D721Med (cell line): ENCODE data around the gene ASXL2.

Experiments
- DNase-seq: peaks from one replicate; pipeline ENCODE4 v3.0.0; 2011; ENCODE audit warnings: low spot score; ENCODE audit not compliant: insufficient read length
- FAIRE-seq: peaks from 2 replicates; lab custom pipeline; 2011; peaks lifted over from hg19 to GRCh38; lab: Jason Lieb, UNC
- TF ChIP-seq, protein P1 (sequence below): IDR thresholded peaks from 2 replicates; pipeline ENCODE4 v1.5.1; 2012; ENCODE audit warnings: mild to moderate bottlenecking, control low read depth; ENCODE audit not compliant: insufficient read depth; ENCODE audit errors: missing control alignments

Gene ASXL2

GRCh38 chr2:25819597-25820039 lies 58.7 kb downstream of the ASXL2 start:
- no peak for FAIRE-seq

GRCh38 chr2:25817630-25818029 lies 60.7 kb downstream of the ASXL2 start:
- DNase-seq = no peak
- TF ChIP-seq, protein P1, sequence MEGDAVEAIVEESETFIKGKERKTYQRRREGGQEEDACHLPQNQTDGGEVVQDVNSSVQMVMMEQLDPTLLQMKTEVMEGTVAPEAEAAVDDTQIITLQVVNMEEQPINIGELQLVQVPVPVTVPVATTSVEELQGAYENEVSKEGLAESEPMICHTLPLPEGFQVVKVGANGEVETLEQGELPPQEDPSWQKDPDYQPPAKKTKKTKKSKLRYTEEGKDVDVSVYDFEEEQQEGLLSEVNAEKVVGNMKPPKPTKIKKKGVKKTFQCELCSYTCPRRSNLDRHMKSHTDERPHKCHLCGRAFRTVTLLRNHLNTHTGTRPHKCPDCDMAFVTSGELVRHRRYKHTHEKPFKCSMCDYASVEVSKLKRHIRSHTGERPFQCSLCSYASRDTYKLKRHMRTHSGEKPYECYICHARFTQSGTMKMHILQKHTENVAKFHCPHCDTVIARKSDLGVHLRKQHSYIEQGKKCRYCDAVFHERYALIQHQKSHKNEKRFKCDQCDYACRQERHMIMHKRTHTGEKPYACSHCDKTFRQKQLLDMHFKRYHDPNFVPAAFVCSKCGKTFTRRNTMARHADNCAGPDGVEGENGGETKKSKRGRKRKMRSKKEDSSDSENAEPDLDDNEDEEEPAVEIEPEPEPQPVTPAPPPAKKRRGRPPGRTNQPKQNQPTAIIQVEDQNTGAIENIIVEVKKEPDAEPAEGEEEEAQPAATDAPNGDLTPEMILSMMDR = no peak
- no peak for FAIRE-seq

More at GRCh38 chr2:25819597-25820039, 58.7 kb downstream of the ASXL2 start:
- TF ChIP-seq, protein P1 = no peak
- no peak for DNase-seq

DNA sequence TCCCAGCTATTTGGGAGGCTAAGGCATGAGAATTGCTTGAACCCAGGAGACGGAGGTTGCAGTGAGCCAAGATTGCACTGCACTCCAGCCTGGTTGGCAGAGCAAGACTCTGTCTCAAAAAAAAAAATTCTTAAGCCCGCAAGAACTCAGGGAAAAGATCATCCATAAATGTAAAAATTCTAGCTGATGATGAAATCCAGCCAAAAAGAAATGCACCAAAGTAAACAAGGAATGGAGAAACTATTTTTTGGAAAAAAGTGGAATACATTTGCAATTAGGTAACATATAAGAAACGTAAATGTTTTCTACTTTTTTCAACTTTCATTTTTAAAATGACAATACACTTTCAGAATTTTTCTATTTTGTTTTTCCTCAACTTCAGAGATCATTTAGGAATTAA lies 61.3 kb downstream of the ASXL2 start:
- FAIRE-seq (no peak), DNase-seq (no peak)
- TF ChIP-seq, protein P1 = no peak

DNA sequence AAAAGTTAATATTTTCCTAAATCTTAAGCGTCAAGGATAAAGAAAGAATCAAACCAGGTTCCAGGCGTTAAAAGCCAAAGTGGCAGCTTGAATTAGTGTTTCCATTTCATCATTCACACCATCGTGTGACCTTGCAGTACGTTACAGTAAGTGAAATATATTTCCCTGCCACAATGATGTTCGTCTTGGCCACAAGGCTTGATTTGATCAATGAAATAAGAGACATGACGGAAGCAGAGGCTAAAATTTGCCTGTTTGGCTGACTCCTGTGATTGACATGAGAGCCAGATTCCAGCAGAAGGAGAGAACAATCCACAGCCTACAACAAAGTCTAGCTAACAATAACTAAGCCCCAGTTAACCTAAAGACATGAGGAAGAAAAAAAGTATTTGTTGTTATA lies 62.0 kb downstream of the ASXL2 start:
- DNase-seq = no peak
- no peak for FAIRE-seq
- TF ChIP-seq, protein P1 = no peak

DNA sequence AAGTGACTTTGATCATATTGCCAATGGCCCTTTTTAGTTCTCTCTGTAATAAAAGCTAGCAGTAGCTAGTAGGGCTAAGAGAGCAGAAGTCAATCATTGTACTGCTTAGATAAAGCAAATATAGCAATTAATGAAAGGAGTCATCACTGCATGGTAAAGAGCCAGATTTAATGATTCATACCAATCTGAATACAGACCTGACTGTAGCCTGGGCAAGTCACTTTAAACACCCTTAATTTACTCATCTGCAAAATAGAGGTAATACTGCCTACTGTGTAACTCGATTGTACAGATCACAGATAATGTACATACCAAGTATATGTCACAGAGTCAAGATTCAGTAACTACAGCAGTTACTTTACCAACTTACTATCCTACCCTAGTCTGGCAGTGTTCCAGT lies 63.6 kb downstream of the ASXL2 start:
- DNase-seq (no peak), FAIRE-seq (no peak)
- TF ChIP-seq, protein P1 = no peak

GRCh38 chr2:25810428-25810827 lies 67.9 kb downstream of the ASXL2 start:
- DNase-seq (no peak), FAIRE-seq (no peak)
- TF ChIP-seq, protein P1 = no peak

GRCh38 chr2:25809646-25810045 lies 68.6 kb downstream of the ASXL2 start:
- FAIRE-seq (no peak), DNase-seq (no peak)
- TF ChIP-seq, protein P1 = no peak
